Hepatocyte (in vitro differentiated cells): ENCODE data around the gene ZNF845.
"Not testable (repeated sequence)": the region's sequence is repeated elsewhere in the genome, so short reads cannot be mapped to it uniquely, and the experiment has no call there.

Experiments
- EZH2 ChIP-seq: fragments of 200-600 bp; sonication (generic); IDR thresholded peaks from 2 replicates; pipeline ENCODE4 v1.6.1; 2016; ENCODE audit warnings: antibody characterized with exemption, mild to moderate bottlenecking, borderline replicate concordance
- EZH2phosphoT487 ChIP-seq: fragments of 200-600 bp; sonication (generic); IDR thresholded peaks from one replicate; pipeline ENCODE4 v1.6.1; 2018; ENCODE audit warnings: antibody characterized with exemption, mild to moderate bottlenecking, low read depth, moderate library complexity; ENCODE audit not compliant: unreplicated experiment, severe bottlenecking
- TF ChIP-seq, protein P1 (sequence below): fragments of 200-600 bp; sonication (generic); IDR thresholded peaks from 2 replicates; pipeline ENCODE4 v1.5.1; 2016; ENCODE audit warnings: antibody characterized with exemption, mild to moderate bottlenecking; ENCODE audit not compliant: poor library complexity

DNA sequence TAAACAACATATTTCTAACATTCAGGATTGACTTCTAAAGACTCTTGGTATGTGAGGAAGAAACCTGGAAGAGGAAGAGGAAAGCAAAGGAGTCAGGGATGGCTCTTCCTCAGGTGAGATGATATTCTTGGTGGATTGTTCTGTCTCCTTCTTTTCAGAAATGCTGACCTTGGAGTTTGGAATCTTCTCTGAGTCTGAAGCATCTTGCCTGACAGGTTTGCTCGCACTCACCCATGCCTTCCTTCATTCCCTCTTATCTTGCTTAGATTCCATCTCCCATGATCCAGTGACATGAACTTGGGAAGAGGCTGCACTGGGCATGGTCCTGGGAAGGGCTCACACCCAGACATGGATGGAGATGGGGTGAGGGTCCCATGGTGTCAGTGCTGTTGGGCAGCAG lies 64.4 kb downstream of the ZNF845 start:
- not testable (repeated sequence) for TF ChIP-seq EZH2, EZH2phosphoT487
- TF ChIP-seq, protein P1, sequence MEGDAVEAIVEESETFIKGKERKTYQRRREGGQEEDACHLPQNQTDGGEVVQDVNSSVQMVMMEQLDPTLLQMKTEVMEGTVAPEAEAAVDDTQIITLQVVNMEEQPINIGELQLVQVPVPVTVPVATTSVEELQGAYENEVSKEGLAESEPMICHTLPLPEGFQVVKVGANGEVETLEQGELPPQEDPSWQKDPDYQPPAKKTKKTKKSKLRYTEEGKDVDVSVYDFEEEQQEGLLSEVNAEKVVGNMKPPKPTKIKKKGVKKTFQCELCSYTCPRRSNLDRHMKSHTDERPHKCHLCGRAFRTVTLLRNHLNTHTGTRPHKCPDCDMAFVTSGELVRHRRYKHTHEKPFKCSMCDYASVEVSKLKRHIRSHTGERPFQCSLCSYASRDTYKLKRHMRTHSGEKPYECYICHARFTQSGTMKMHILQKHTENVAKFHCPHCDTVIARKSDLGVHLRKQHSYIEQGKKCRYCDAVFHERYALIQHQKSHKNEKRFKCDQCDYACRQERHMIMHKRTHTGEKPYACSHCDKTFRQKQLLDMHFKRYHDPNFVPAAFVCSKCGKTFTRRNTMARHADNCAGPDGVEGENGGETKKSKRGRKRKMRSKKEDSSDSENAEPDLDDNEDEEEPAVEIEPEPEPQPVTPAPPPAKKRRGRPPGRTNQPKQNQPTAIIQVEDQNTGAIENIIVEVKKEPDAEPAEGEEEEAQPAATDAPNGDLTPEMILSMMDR, result not testable (repeated sequence)
